ENCODE results near the gene LMNTD1.
A peak's percentile ranks its signal among the peaks of the same experiment; 100 is the strongest.

DNA sequence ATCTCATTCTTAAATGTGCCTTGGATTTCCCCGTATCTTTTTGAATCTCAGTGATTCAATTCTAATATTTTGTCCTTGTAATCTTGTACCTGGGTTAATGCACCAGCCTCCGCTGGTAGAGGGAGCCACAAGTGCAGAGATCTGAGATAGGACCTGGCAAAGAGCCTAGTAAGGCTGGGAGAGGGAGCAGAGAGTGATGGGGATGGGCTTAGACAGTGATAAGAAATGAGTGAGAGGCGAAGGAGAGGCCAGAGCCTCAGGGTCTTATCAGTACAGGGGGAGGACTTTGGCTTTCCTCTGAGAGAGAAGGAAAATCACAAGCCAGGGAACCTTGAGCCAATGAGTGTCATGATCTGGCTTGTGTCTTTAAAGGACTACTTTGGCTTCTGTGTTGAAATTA, 30.5 kb upstream of the LMNTD1 start:
- TF ChIP-seq, protein P1, sequence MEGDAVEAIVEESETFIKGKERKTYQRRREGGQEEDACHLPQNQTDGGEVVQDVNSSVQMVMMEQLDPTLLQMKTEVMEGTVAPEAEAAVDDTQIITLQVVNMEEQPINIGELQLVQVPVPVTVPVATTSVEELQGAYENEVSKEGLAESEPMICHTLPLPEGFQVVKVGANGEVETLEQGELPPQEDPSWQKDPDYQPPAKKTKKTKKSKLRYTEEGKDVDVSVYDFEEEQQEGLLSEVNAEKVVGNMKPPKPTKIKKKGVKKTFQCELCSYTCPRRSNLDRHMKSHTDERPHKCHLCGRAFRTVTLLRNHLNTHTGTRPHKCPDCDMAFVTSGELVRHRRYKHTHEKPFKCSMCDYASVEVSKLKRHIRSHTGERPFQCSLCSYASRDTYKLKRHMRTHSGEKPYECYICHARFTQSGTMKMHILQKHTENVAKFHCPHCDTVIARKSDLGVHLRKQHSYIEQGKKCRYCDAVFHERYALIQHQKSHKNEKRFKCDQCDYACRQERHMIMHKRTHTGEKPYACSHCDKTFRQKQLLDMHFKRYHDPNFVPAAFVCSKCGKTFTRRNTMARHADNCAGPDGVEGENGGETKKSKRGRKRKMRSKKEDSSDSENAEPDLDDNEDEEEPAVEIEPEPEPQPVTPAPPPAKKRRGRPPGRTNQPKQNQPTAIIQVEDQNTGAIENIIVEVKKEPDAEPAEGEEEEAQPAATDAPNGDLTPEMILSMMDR (conservative IDR thresholded peaks at IDR 0.05; ENCODE audit: low read depth, low read length), result peak; percentile 39
- no peak for TF ChIP-seq EZH2 (IDR thresholded peaks at IDR 0.05; ENCODE audit: borderline replicate concordance, low read depth, low read length, poor library complexity, severe bottlenecking)

All from A673 (cell line).